B cell (primary cell): ENCODE results near the gene TRIM44.

ENCODE experiments used
- CTCF ChIP-seq: fragments of 200-600 bp; IDR thresholded peaks from one replicate; pipeline ENCODE4 v1.8.0; 2022; ENCODE audit warnings: antibody characterized with exemption, mild to moderate bottlenecking
- EZH2 ChIP-seq: IDR thresholded peaks from 2 replicates; pipeline ENCODE4 v1.6.1; 2012; ENCODE audit warnings: borderline replicate concordance, low read depth, mild to moderate bottlenecking, moderate library complexity, low read length; ENCODE audit not compliant: insufficient read depth, poor library complexity, severe bottlenecking

GRCh38 chr11:35766651-35767050, 104.1 kb downstream of the TRIM44 start:
- TF ChIP-seq CTCF, result no peak
- TF ChIP-seq EZH2, result no peak
